ENCODE measurements around the gene ASTL.

GRCh38 chr2:96093528-96093927 is 44.8 kb downstream of the ASTL start:
- TF ChIP-seq CTCF (IDR thresholded peaks at IDR 0.05; ENCODE audit: borderline replicate concordance, extremely low read depth, low read length, poor library complexity, severe bottlenecking) (no peak), EZH2 (IDR thresholded peaks at IDR 0.05; ENCODE audit: borderline replicate concordance, low read depth, low read length, severe bottlenecking) (no peak)

Measured in DND-41 (cell line).